ENCODE results near the gene MGME1.

The MGME1 gene

GRCh38 chr20:17948442-17948841 lies 20.4 kb upstream of the MGME1 start:
- TF ChIP-seq CTCF (IDR thresholded peaks at IDR 0.05; ENCODE audit: low read depth, low read length), result no peak

GRCh38 chr20:17949899-17950298 lies 18.9 kb upstream of the MGME1 start:
- peaks cover 100% of the 10 kb centered on the region for H3K36me3 ChIP-seq
- no peak for TF ChIP-seq CTCF (IDR thresholded peaks at IDR 0.05; ENCODE audit: low read depth, low read length)

More at GRCh38 chr20:17948442-17948841, 20.4 kb upstream of the MGME1 start:
- no peak for DNase-seq
- H3K36me3 ChIP-seq, result peaks cover 100% of the 10 kb centered on the region
- H3K9me3 ChIP-seq (ENCODE audit: severe bottlenecking), result no peaks in the 10 kb centered on the region
- no peaks in the 10 kb centered on the region for H3K27me3 ChIP-seq (ENCODE audit: insufficient read depth, low read depth, severe bottlenecking)
- H3K4me3 ChIP-seq (ENCODE audit: low read depth, low read length), result no peak overlapping the region
- H3K27ac ChIP-seq, result no peak overlapping the region

GRCh38 chr20:17950670-17951069 lies 18.1 kb upstream of the MGME1 start:
- TF ChIP-seq CTCF (IDR thresholded peaks at IDR 0.05; ENCODE audit: low read depth, low read length), result no peak
- DNase-seq, result no peak

More at GRCh38 chr20:17949899-17950298, 18.9 kb upstream of the MGME1 start:
- H3K27ac ChIP-seq, result no peak overlapping the region
- H3K4me3 ChIP-seq (ENCODE audit: low read depth, low read length), result no peak overlapping the region
- DNase-seq, result no peak
- H3K27me3 ChIP-seq (ENCODE audit: insufficient read depth, low read depth, severe bottlenecking), result no peaks in the 10 kb centered on the region
- H3K9me3 ChIP-seq (ENCODE audit: severe bottlenecking), result no peaks in the 10 kb centered on the region

GRCh38 chr20:17951323-17951722 lies 17.5 kb upstream of the MGME1 start:
- Histone ChIP-seq H3K27me3 (ENCODE audit: insufficient read depth, low read depth, severe bottlenecking) (no peaks in the 10 kb centered on the region), H3K27ac (no peak overlapping the region), H3K4me3 (ENCODE audit: low read depth, low read length) (no peak overlapping the region), H3K9me3 (ENCODE audit: severe bottlenecking) (no peaks in the 10 kb centered on the region), H3K36me3 (peaks cover 100% of the 10 kb centered on the region)
- no peak for TF ChIP-seq CTCF (IDR thresholded peaks at IDR 0.05; ENCODE audit: low read depth, low read length)
- no peak for DNase-seq

More at GRCh38 chr20:17950670-17951069, 18.1 kb upstream of the MGME1 start:
- H3K4me3 ChIP-seq (ENCODE audit: low read depth, low read length), result no peak overlapping the region
- no peaks in the 10 kb centered on the region for H3K9me3 ChIP-seq (ENCODE audit: severe bottlenecking)
- H3K36me3 ChIP-seq, result peaks cover 100% of the 10 kb centered on the region
- H3K27ac ChIP-seq, result no peak overlapping the region
- H3K27me3 ChIP-seq (ENCODE audit: insufficient read depth, low read depth, severe bottlenecking), result no peaks in the 10 kb centered on the region

GRCh38 chr20:17952692-17953684 lies 15.8 kb upstream of the MGME1 start:
- Histone ChIP-seq H3K4me3 (ENCODE audit: low read depth, low read length) (no peak overlapping the region), H3K27me3 (ENCODE audit: insufficient read depth, low read depth, severe bottlenecking) (no peaks in the 10 kb centered on the region), H3K9me3 (ENCODE audit: severe bottlenecking) (no peaks in the 10 kb centered on the region), H3K27ac (no peak overlapping the region), H3K36me3 (peaks cover 89% of the 10 kb centered on the region)
- TF ChIP-seq CTCF (IDR thresholded peaks at IDR 0.05; ENCODE audit: low read depth, low read length), result no peak
- DNase-seq, result no peak
